IMR-90 (cell line): ENCODE measurements around the gene PHKB. TPM values are rescaled to one million over a fixed set of nuclear protein-coding genes. Genes with fewer than 3 reads are reported as not detected.
A peak's percentile ranks its signal among the peaks of the same experiment; 100 is the strongest.

Experiments used
- ATAC-seq: fragments of 200-7000 bp; cut with Tn5 transposase; 2 replicates; pipeline ENCODE4 v1.9.1; 2020; ENCODE audit warnings: low read depth, mild to moderate bottlenecking, moderate library complexity
- BruUV-seq: library from RNA; stranded (reverse); fragments of 400-500 nt; replicated peaks from 2 replicates; lab custom pipeline; 2021; lab: Mats Ljungman, UMichigan
- CTCF ChIA-PET: fragments of 300-600 bp; formaldehyde crosslinking; extraction: SDS; loops from one replicate; lab custom pipeline; 2021; ENCODE audit warnings: antibody characterized with exemption; lab: Yijun Ruan, JAX
- POLR2A ChIA-PET: fragments of 300-600 bp; sonication (Branson Sonifier 250); formaldehyde crosslinking; loops from one replicate; lab custom pipeline; 2022; ENCODE audit warnings: antibody characterized with exemption; ENCODE audit not compliant: unreplicated experiment; lab: Charles Lee
- DNase-seq: peaks from one replicate; pipeline ENCODE4 v3.0.0; 2013
- H2AFZ ChIP-seq: replicated peaks from 2 replicates; pipeline ENCODE3; 2013; ENCODE audit warnings: low read length, mild to moderate bottlenecking; ENCODE audit not compliant: poor library complexity
- H2AK5ac ChIP-seq: 2 replicates; pipeline ENCODE4 v1.6.1; 2013; ENCODE audit warnings: low read depth, low read length, inconsistent platforms
- H2AK9ac ChIP-seq: replicated peaks from 2 replicates; pipeline ENCODE3; 2013; ENCODE audit warnings: mild to moderate bottlenecking, low read depth, low read length, moderate library complexity; ENCODE audit not compliant: poor library complexity
- H2BK120ac ChIP-seq: 2 replicates; pipeline ENCODE4 v1.6.1; 2013; ENCODE audit warnings: low read depth, low read length, inconsistent platforms
- H2BK15ac ChIP-seq: 3 replicates; pipeline ENCODE4 v1.6.1; 2013; ENCODE audit warnings: low read depth, low read length, inconsistent platforms
- H2BK20ac ChIP-seq: 2 replicates; pipeline ENCODE4 v1.6.1; 2013; ENCODE audit warnings: low read depth, mild to moderate bottlenecking, inconsistent platforms, low read length, moderate library complexity
- H2BK5ac ChIP-seq: 2 replicates; pipeline ENCODE4 v1.6.1; 2013; ENCODE audit warnings: mild to moderate bottlenecking, low read depth, low read length, inconsistent platforms; ENCODE audit not compliant: poor library complexity, severe bottlenecking
- H3K14ac ChIP-seq: replicated peaks from 2 replicates; pipeline ENCODE4 v1.6.1; 2013; ENCODE audit warnings: low read depth, low read length, inconsistent platforms
- H3K18ac ChIP-seq: 2 replicates; pipeline ENCODE4 v1.6.1; 2013; ENCODE audit warnings: low read depth, low read length, control low read depth
- H3K23ac ChIP-seq: 2 replicates; pipeline ENCODE4 v1.6.1; 2013; ENCODE audit warnings: low read depth, low read length, inconsistent platforms
- H3K27ac ChIP-seq: 2 replicates; pipeline ENCODE4 v1.5.1; 2013; ENCODE audit warnings: mild to moderate bottlenecking, control low read depth, low read length; ENCODE audit not compliant: insufficient read depth
- H3K27me3 ChIP-seq: 2 replicates; pipeline ENCODE4 v1.6.1; 2013; ENCODE audit warnings: low read length; ENCODE audit not compliant: control insufficient read depth, insufficient read depth
- H3K36me3 ChIP-seq: 2 replicates; pipeline ENCODE4 v1.6.1; 2013; ENCODE audit warnings: low read length, mixed read lengths; ENCODE audit not compliant: control insufficient read depth, insufficient read depth
- H3K4ac ChIP-seq: 2 replicates; pipeline ENCODE4 v1.6.1; 2013; ENCODE audit warnings: low read depth, low read length, inconsistent platforms
- H3K4me1 ChIP-seq: 2 replicates; pipeline ENCODE4 v1.6.1; 2013; ENCODE audit warnings: low read length, mixed read lengths; ENCODE audit not compliant: control insufficient read depth, insufficient read depth
- H3K4me2 ChIP-seq: 2 replicates; pipeline ENCODE4 v1.6.1; 2013; ENCODE audit warnings: low read depth, mild to moderate bottlenecking, control low read depth, low read length, moderate library complexity
- H3K4me3 ChIP-seq: 2 replicates; pipeline ENCODE4 v1.5.1; 2013; ENCODE audit warnings: low read depth, mild to moderate bottlenecking, control low read depth, low read length, moderate library complexity; ENCODE audit not compliant: insufficient read depth
- H3K56ac ChIP-seq: 2 replicates; pipeline ENCODE4 v1.6.1; 2013; ENCODE audit warnings: low read length, inconsistent platforms; ENCODE audit not compliant: insufficient read depth; ENCODE audit errors: extremely low read depth
- H3K79me1 ChIP-seq, 2 experiments: 2 replicates each; pipeline ENCODE4 v1.6.1; 2013; ENCODE audit warnings: low read length in 2 of 2, inconsistent platforms in 1 of 2, low read depth in 1 of 2
- H3K9ac ChIP-seq: 2 replicates; pipeline ENCODE4 v1.6.1; 2013; ENCODE audit warnings: low read depth, low read length, control low read depth
- H3K9me1 ChIP-seq: 2 replicates; pipeline ENCODE4 v1.6.1; 2013; ENCODE audit warnings: low read length, inconsistent platforms; ENCODE audit not compliant: insufficient read depth
- H3K9me3 ChIP-seq: 2 replicates; pipeline ENCODE4 v1.6.1; 2013; ENCODE audit warnings: low read length; ENCODE audit not compliant: control insufficient read depth, insufficient read depth
- H4K20me1 ChIP-seq: 2 replicates; pipeline ENCODE4 v1.6.1; 2013; ENCODE audit warnings: low read length, inconsistent platforms; ENCODE audit not compliant: insufficient read depth
- H4K5ac ChIP-seq: 2 replicates; pipeline ENCODE4 v1.6.1; 2013; ENCODE audit warnings: mild to moderate bottlenecking, low read depth, low read length, control low read depth
- H4K8ac ChIP-seq, 2 experiments: 2 replicates each; pipeline ENCODE4 v1.6.1; 2013; ENCODE audit warnings: low read depth in 2 of 2, low read length in 2 of 2, control low read depth in 1 of 2, inconsistent platforms in 1 of 2
- H4K91ac ChIP-seq: 2 replicates; pipeline ENCODE4 v1.6.1; 2013; ENCODE audit warnings: low read depth, low read length, inconsistent platforms; ENCODE audit not compliant: insufficient read depth
- BHLHE40 ChIP-seq: fragments of 150-350 bp; IDR thresholded peaks from 2 replicates; pipeline ENCODE4 v1.6.1; 2016; ENCODE audit warnings: mild to moderate bottlenecking, low read depth, low read length
- CEBPB ChIP-seq: IDR thresholded peaks from 2 replicates; pipeline ENCODE4 v1.6.1; 2012; ENCODE audit warnings: low read depth, low read length, improper control_type of control experiment
- FOS ChIP-seq: fragments of 150-350 bp; IDR thresholded peaks from 2 replicates; pipeline ENCODE4 v1.6.1; 2016; ENCODE audit warnings: low read depth, low read length
- MAFK ChIP-seq: IDR thresholded peaks from 2 replicates; pipeline ENCODE4 v1.6.1; 2012; ENCODE audit warnings: low read depth, low read length, improper control_type of control experiment
- MAZ ChIP-seq: IDR thresholded peaks from 2 replicates; pipeline ENCODE4 v1.6.1; 2012; ENCODE audit warnings: low read depth, mild to moderate bottlenecking, low read length, improper control_type of control experiment, moderate library complexity, borderline replicate concordance
- MXI1 ChIP-seq: IDR thresholded peaks from 2 replicates; pipeline ENCODE4 v1.6.1; 2012; ENCODE audit warnings: low read depth, mild to moderate bottlenecking, low read length, moderate library complexity, borderline replicate concordance
- NFE2L2 ChIP-seq: fragments of 150-350 bp; IDR thresholded peaks from 2 replicates; pipeline ENCODE4 v1.6.1; 2016; ENCODE audit warnings: low read depth, mild to moderate bottlenecking, low read length
- POLR2A ChIP-seq: IDR thresholded peaks from 2 replicates; pipeline ENCODE4 v1.6.1; 2012; ENCODE audit warnings: mild to moderate bottlenecking, low read depth, low read length
- RAD21 ChIP-seq: IDR thresholded peaks from 2 replicates; pipeline ENCODE4 v1.6.1; 2012; ENCODE audit warnings: low read length, improper control_type of control experiment
- RCOR1 ChIP-seq: IDR thresholded peaks from 2 replicates; pipeline ENCODE4 v1.6.1; 2012; ENCODE audit warnings: mild to moderate bottlenecking, low read length, improper control_type of control experiment; ENCODE audit not compliant: insufficient replicate concordance
- RFX5 ChIP-seq: IDR thresholded peaks from 2 replicates; pipeline ENCODE4 v1.8.0; 2012; ENCODE audit warnings: low read depth, mild to moderate bottlenecking, low read length, moderate library complexity
- SMC3 ChIP-seq: fragments of 150-350 bp; IDR thresholded peaks from 2 replicates; pipeline ENCODE4 v1.6.1; 2016; ENCODE audit warnings: low read depth, mild to moderate bottlenecking, antibody characterized with exemption, low read length, moderate library complexity
- WGBS, 2 experiments: methylation state at CpG; one replicate each; pipeline versions ENCODE4 v1.1.5 to v1.1.7; 2013; ENCODE audit warnings: missing lambda C conversion rate in 2 of 2; ENCODE audit not compliant: insufficient read length in 1 of 2; ENCODE audit errors: extremely low coverage in 2 of 2; 5-methylcytosine and 5-hydroxymethylcytosine counted together
- dilution Hi-C: fragments of 300-500 bp; cut with HindIII; formaldehyde crosslinking; loops from one replicate; pipeline ENCODE4 v1.14.3; 2018; ENCODE audit warnings: low sequenced_read_pairs; ENCODE audit not compliant: unreplicated experiment
- in situ Hi-C: fragments of 300-500 bp; cut with MboI; formaldehyde crosslinking; loops from 3 replicates; pipeline ENCODE4 v1.14.3; 2019; ENCODE audit warnings: low sequenced_read_pairs, inconsistent platforms, mixed read lengths
- intact Hi-C: fragments of 100-400 bp; cut with micrococcal nuclease; formaldehyde crosslinking; loops from 2 replicates; pipeline ENCODE4 v1.10.0; 2022
- polyA plus RNA-seq, 3 experiments: library from polyadenylated mRNA; depleted of rRNA; stranded (reverse); fragments of >200 nt; gene quantifications; 2 replicates each; pipeline ENCODE4 v1.2.3, GENCODE V29; 2012; ENCODE audit warnings: low replicate concordance in 1 of 3
- total RNA-seq: library from RNA; depleted of rRNA; stranded (reverse); fragments of >200 nt; gene quantifications from 2 replicates; pipeline ENCODE4 v1.2.3, GENCODE V29; 2012
- TF ChIP-seq, protein P1 (sequence below): fragments of 150-350 bp; IDR thresholded peaks from 2 replicates; pipeline ENCODE4 v1.6.1; 2017; ENCODE audit warnings: mild to moderate bottlenecking, antibody characterized with exemption, low read length, low read depth
- TF ChIP-seq, protein P2 (sequence below): fragments of 150-350 bp; IDR thresholded peaks from 2 replicates; pipeline ENCODE4 v1.6.1; 2016; ENCODE audit warnings: low read depth, mild to moderate bottlenecking, low read length, moderate library complexity, borderline replicate concordance
- TF ChIP-seq, protein P3 (sequence below): conservative IDR thresholded peaks from 2 replicates; pipeline ENCODE4 v1.5.1; 2012; ENCODE audit warnings: mild to moderate bottlenecking, low read depth, low read length, improper control_type of control experiment

PHKB gene
- total and polyA plus RNA-seq, 2 of the 4 experiments (the other 2 are of a cell fraction) = 24.2 to 58.6 TPM

DNA sequence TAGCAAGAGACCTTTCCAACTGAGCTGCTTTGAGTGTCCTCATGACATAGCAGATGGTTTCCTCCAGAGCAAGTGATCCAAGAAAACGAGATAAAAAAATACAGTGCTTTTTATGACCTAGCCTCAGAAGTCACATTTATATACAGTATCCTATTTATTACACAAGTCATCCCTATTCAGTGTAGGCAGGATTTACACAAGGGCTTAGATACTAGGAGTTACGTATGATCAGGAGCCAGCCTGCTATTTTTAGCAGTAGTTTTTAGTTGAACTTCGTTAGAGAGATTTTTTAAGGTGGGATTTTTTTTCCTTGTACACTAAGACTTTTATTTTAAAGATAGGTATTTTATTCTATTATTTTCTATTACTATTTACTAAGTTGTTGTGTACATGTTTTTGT is 58.4 kb downstream of the PHKB start:
- DNase-seq = no peak
- CTCF ChIA-PET = interaction anchor here (1.1 kb wide), 1 partner anchor 8 kb away, joined by 3 read pairs; no protein-coding TSS in a partner anchor
- dilution Hi-C loops = no loop called here

More for the DNA sequence above, 58.4 kb downstream of the PHKB start:
- Histone ChIP-seq H3K4me1 (no peaks in the 10 kb centered on the region), H3K56ac (no peak overlapping the region), H3K9ac (no peak overlapping the region), H4K91ac (no peak overlapping the region), H4K5ac (no peak overlapping the region), H3K9me3 (no peaks in the 10 kb centered on the region), H3K4me3 (no peak overlapping the region), H4K20me1 (no peaks in the 10 kb centered on the region; the same call in 1 of the 2 replicates), H3K27me3 (no peaks in the 10 kb centered on the region), H3K79me1 (peaks cover 0 to 4% of the 10 kb centered on the region in 2 experiments; a peak in 2 of 4 replicates), H2BK120ac (no peak overlapping the region), H3K18ac (no peak overlapping the region), H3K4ac (no peak overlapping the region), H3K23ac (no peak overlapping the region), H3K9me1 (no peaks in the 10 kb centered on the region), H2BK15ac (no peak overlapping the region), H2AK9ac (no peak overlapping the region), H3K27ac (no peak overlapping the region), H2AFZ (no peak overlapping the region), H3K36me3 (peaks cover 3% of the 10 kb centered on the region), H3K14ac (0 out of 2 replicates have a peak overlapping the region, but pooled peaks have one; percentile 40), H2AK5ac (no peak overlapping the region), H2BK5ac (peak overlapping the region; percentile 1), H4K8ac (no peak overlapping the region), H2BK20ac (no peak overlapping the region), H3K4me2 (no peak overlapping the region)
- BruUV-seq = no TSS peak
- POLR2A ChIA-PET = no interaction called here
- in situ Hi-C loops = no loop called here
- intact Hi-C loops = no loop called here
- WGBS, 2 experiments = no CpG with 5 or more reads among the region's 3 CpGs
- TF ChIP-seq, protein P1, sequence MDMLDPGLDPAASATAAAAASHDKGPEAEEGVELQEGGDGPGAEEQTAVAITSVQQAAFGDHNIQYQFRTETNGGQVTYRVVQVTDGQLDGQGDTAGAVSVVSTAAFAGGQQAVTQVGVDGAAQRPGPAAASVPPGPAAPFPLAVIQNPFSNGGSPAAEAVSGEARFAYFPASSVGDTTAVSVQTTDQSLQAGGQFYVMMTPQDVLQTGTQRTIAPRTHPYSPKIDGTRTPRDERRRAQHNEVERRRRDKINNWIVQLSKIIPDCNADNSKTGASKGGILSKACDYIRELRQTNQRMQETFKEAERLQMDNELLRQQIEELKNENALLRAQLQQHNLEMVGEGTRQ = no peak
- TF ChIP-seq MXI1 = no peak
- TF ChIP-seq MAFK = no peak
- TF ChIP-seq RFX5 = no peak
- no peak for TF ChIP-seq POLR2A
- TF ChIP-seq, protein P2, sequence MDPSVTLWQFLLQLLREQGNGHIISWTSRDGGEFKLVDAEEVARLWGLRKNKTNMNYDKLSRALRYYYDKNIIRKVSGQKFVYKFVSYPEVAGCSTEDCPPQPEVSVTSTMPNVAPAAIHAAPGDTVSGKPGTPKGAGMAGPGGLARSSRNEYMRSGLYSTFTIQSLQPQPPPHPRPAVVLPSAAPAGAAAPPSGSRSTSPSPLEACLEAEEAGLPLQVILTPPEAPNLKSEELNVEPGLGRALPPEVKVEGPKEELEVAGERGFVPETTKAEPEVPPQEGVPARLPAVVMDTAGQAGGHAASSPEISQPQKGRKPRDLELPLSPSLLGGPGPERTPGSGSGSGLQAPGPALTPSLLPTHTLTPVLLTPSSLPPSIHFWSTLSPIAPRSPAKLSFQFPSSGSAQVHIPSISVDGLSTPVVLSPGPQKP = no peak
- no peak for TF ChIP-seq SMC3
- TF ChIP-seq BHLHE40 = no peak
- TF ChIP-seq FOS = no peak
- no peak for TF ChIP-seq RAD21
- no peak for TF ChIP-seq CEBPB
- TF ChIP-seq, protein P3, sequence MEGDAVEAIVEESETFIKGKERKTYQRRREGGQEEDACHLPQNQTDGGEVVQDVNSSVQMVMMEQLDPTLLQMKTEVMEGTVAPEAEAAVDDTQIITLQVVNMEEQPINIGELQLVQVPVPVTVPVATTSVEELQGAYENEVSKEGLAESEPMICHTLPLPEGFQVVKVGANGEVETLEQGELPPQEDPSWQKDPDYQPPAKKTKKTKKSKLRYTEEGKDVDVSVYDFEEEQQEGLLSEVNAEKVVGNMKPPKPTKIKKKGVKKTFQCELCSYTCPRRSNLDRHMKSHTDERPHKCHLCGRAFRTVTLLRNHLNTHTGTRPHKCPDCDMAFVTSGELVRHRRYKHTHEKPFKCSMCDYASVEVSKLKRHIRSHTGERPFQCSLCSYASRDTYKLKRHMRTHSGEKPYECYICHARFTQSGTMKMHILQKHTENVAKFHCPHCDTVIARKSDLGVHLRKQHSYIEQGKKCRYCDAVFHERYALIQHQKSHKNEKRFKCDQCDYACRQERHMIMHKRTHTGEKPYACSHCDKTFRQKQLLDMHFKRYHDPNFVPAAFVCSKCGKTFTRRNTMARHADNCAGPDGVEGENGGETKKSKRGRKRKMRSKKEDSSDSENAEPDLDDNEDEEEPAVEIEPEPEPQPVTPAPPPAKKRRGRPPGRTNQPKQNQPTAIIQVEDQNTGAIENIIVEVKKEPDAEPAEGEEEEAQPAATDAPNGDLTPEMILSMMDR = no peak
- TF ChIP-seq NFE2L2 = no peak
- TF ChIP-seq RCOR1 = no peak
- TF ChIP-seq MAZ = no peak
- no peak for ATAC-seq
